H9 (cell line): ENCODE measurements around the gene PXK. TPM values are rescaled to one million over a fixed set of nuclear protein-coding genes. Genes with fewer than 3 reads are reported as not detected.
"Not testable (repeated sequence)": the region's sequence is repeated elsewhere in the genome, so short reads cannot be mapped to it uniquely, and the experiment has no call there.

Source experiments
- DNase-seq: peaks from one replicate; pipeline ENCODE4 v3.0.0-alpha.2; 2017
- H2AFZ ChIP-seq: one replicate; pipeline ENCODE4 v1.6.1; 2013; ENCODE audit warnings: mild to moderate bottlenecking, low read length, control low read depth, moderate library complexity
- H2AK5ac ChIP-seq: 2 replicates; pipeline ENCODE4 v1.6.1; 2013; ENCODE audit warnings: low read length, control low read depth, mixed read lengths; ENCODE audit not compliant: insufficient read length
- H2BK120ac ChIP-seq: one replicate; pipeline ENCODE4 v1.6.1; 2013; ENCODE audit warnings: low read depth, mild to moderate bottlenecking, low read length, control low read depth, inconsistent platforms; ENCODE audit not compliant: poor library complexity, severe bottlenecking
- H2BK12ac ChIP-seq: 2 replicates; pipeline ENCODE4 v1.6.1; 2013; ENCODE audit warnings: low read length, control low read depth, mixed read lengths, low read depth; ENCODE audit not compliant: insufficient read length
- H2BK15ac ChIP-seq: 2 replicates; pipeline ENCODE4 v1.6.1; 2013; ENCODE audit warnings: low read depth, low read length, control low read depth
- H2BK20ac ChIP-seq: one replicate; pipeline ENCODE4 v1.6.1; 2013; ENCODE audit warnings: low read depth, mild to moderate bottlenecking, low read length, control low read depth, inconsistent platforms; ENCODE audit not compliant: poor library complexity, severe bottlenecking
- H2BK5ac ChIP-seq: 2 replicates; pipeline ENCODE4 v1.6.1; 2013; ENCODE audit warnings: low read length, control low read depth, mixed read lengths; ENCODE audit not compliant: insufficient read length
- H3K14ac ChIP-seq: 2 replicates; pipeline ENCODE4 v1.6.1; 2013; ENCODE audit warnings: low read length, control low read depth; ENCODE audit not compliant: insufficient read depth
- H3K18ac ChIP-seq: 2 replicates; pipeline ENCODE4 v1.6.1; 2013; ENCODE audit warnings: low read depth, mild to moderate bottlenecking, mixed read lengths, low read length, control low read depth; ENCODE audit not compliant: insufficient read length
- H3K23ac ChIP-seq: 2 replicates; pipeline ENCODE4 v1.6.1; 2013; ENCODE audit warnings: low read length, control low read depth, mixed read lengths, low read depth; ENCODE audit not compliant: insufficient read length
- H3K23me2 ChIP-seq: 2 replicates; pipeline ENCODE4 v1.6.1; 2013; ENCODE audit warnings: low read depth, mild to moderate bottlenecking, mixed read lengths, low read length, control low read depth; ENCODE audit not compliant: insufficient read length, poor library complexity, severe bottlenecking
- H3K27ac ChIP-seq: 2 replicates; pipeline ENCODE4 v1.5.1; 2013; ENCODE audit warnings: low read length, control low read depth, mixed read lengths, low read depth; ENCODE audit not compliant: insufficient read length
- H3K27me3 ChIP-seq: 2 replicates; pipeline ENCODE4 v1.6.1; 2013; ENCODE audit warnings: low read length, control low read depth, inconsistent platforms; ENCODE audit not compliant: insufficient read depth
- H3K4ac ChIP-seq: 2 replicates; pipeline ENCODE4 v1.6.1; 2013; ENCODE audit warnings: low read depth, mild to moderate bottlenecking, control low read depth, inconsistent platforms, low read length, moderate library complexity
- H3K4me1 ChIP-seq: 2 replicates; pipeline ENCODE4 v1.6.1; 2013; ENCODE audit warnings: low read length, control low read depth, inconsistent platforms; ENCODE audit not compliant: insufficient read depth
- H3K4me2 ChIP-seq: 2 replicates; pipeline ENCODE4 v1.6.1; 2013; ENCODE audit warnings: low read length, control low read depth, mixed read lengths; ENCODE audit not compliant: insufficient read length, insufficient read depth
- H3K56ac ChIP-seq: 2 replicates; pipeline ENCODE4 v1.6.1; 2013; ENCODE audit warnings: low read depth, mild to moderate bottlenecking, mixed read lengths, low read length, control low read depth; ENCODE audit not compliant: insufficient read length
- H3K79me1 ChIP-seq: 2 replicates; pipeline ENCODE4 v1.6.1; 2013; ENCODE audit warnings: low read depth, mild to moderate bottlenecking, moderate library complexity, low read length, control low read depth, inconsistent platforms; ENCODE audit not compliant: insufficient read depth, poor library complexity, severe bottlenecking
- H3K79me2 ChIP-seq: 2 replicates; pipeline ENCODE4 v1.6.1; 2013; ENCODE audit warnings: low read length, control low read depth, inconsistent platforms; ENCODE audit not compliant: insufficient read depth
- H3K9ac ChIP-seq: 2 replicates; pipeline ENCODE4 v1.6.1; 2013; ENCODE audit warnings: low read length, control low read depth, mixed read lengths; ENCODE audit not compliant: insufficient read length; ENCODE audit errors: extremely low read depth
- H3K9me3 ChIP-seq: one replicate; pipeline ENCODE4 v1.6.1; 2013; ENCODE audit warnings: low read depth, low read length, inconsistent platforms; ENCODE audit not compliant: control insufficient read depth
- H3T11ph ChIP-seq: one replicate; pipeline ENCODE4 v1.6.1; 2013; ENCODE audit warnings: mild to moderate bottlenecking, low read length, control low read depth, inconsistent platforms
- H4K20me1 ChIP-seq: one replicate; pipeline ENCODE4 v1.6.1; 2013; ENCODE audit not compliant: control insufficient read depth, insufficient read length, insufficient read depth
- H4K5ac ChIP-seq: 2 replicates; pipeline ENCODE4 v1.6.1; 2013; ENCODE audit warnings: low read depth, mild to moderate bottlenecking, mixed read lengths, low read length, control low read depth; ENCODE audit not compliant: insufficient read length
- H4K8ac ChIP-seq: replicated peaks from 2 replicates; pipeline ENCODE4 v1.6.1; 2013; ENCODE audit warnings: low read length, control low read depth, mixed read lengths, low read depth; ENCODE audit not compliant: insufficient read length
- H4K91ac ChIP-seq: 2 replicates; pipeline ENCODE4 v1.6.1; 2013; ENCODE audit warnings: low read depth, mild to moderate bottlenecking, moderate library complexity, mixed read lengths, low read length, control low read depth; ENCODE audit not compliant: insufficient read length
- H3K27ac Mint-ChIP-seq, 3 experiments: 2 replicates in 2 of 3; 3 replicates in 1 of 3; pipeline ENCODE4 v1.8.0; 2020 to 2021; ENCODE audit warnings: mixed read lengths in 3 of 3, mild to moderate bottlenecking in 1 of 3, moderate library complexity in 1 of 3
- H3K27me3 Mint-ChIP-seq: 2 replicates; pipeline ENCODE4 v1.8.0; 2021; ENCODE audit warnings: low read depth, mild to moderate bottlenecking, moderate library complexity, mixed read lengths
- H3K36me3 Mint-ChIP-seq, 3 experiments: 2 replicates in 2 of 3; 3 replicates in 1 of 3; pipeline ENCODE4 v1.8.0; 2020 to 2021; ENCODE audit warnings: low read depth in 3 of 3, mixed read lengths in 3 of 3; ENCODE audit not compliant: insufficient read depth in 1 of 3
- H3K4me1 Mint-ChIP-seq, 2 experiments: 2 replicates each; pipeline ENCODE4 v1.8.0; 2020; ENCODE audit warnings: mixed read lengths in 2 of 2
- H3K4me3 Mint-ChIP-seq, 2 experiments: 2 replicates in 1 of 2; 3 replicates in 1 of 2; pipeline ENCODE4 v1.8.0; 2020 to 2021; ENCODE audit warnings: mild to moderate bottlenecking in 2 of 2, mixed read lengths in 2 of 2, moderate library complexity in 1 of 2
- H3K9me3 Mint-ChIP-seq, 2 experiments: 2 replicates in 1 of 2; 3 replicates in 1 of 2; pipeline ENCODE4 v1.8.0; 2020; ENCODE audit warnings: mild to moderate bottlenecking in 2 of 2, mixed read lengths in 2 of 2, moderate library complexity in 1 of 2
- WGBS: extraction: QIAGEN DNeasy Blood & Tissue Kit; methylation state at CpG from one replicate; pipeline ENCODE4 v1.1.7; 2013; ENCODE audit warnings: missing lambda C conversion rate, low lambda C conversion rate, mixed read lengths; ENCODE audit not compliant: insufficient read length; ENCODE audit errors: extremely low coverage; 5-methylcytosine and 5-hydroxymethylcytosine counted together
- total RNA-seq: library from RNA; stranded (reverse); gene quantifications from 2 replicates; pipeline ENCODE4 v1.2.1, GENCODE V29; 2021
- TF ChIP-seq, protein P1 (sequence below): fragments of 200-600 bp; sonication (generic); conservative IDR thresholded peaks from 3 replicates; pipeline ENCODE4 v1.8.0; 2021; ENCODE audit warnings: antibody characterized with exemption, mild to moderate bottlenecking

Gene PXK
- total RNA-seq, 1 experiment from 2014 or later, result 3.3 TPM

GRCh38 chr3:58434990-58435389 is 102.3 kb downstream of the PXK start:
- peaks cover 33 to 40% of the 10 kb centered on the region in 2 experiments for H3K4me1 Mint-ChIP-seq
- peak overlapping the region; percentile 90 to 98 (median 96) for H3K27ac Mint-ChIP-seq

DNA sequence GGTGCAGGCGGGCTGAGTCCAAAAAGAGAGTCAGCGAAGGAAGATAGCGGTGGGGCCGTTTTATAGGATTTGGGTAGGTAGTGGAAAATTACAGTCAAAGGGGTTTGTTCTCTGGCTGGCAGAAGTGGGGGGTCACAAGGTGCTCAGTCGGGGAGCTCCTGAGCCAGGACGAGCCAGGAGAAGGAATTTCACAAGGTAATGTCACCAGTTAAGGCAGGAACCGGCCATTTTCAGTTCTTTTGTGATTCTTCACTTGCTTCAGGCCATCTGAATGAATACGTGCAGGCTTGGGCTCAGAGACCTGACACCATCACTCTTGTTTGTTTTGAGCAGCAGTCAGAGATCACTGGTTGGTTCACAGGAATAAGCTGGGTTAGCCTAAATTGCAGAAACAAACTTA is 104.6 kb downstream of the PXK start:
- H3K9ac ChIP-seq, H2BK20ac ChIP-seq, H3K4me2 ChIP-seq, H4K91ac ChIP-seq, H4K5ac ChIP-seq, H2BK120ac ChIP-seq, H3K18ac ChIP-seq, H3K36me3 Mint-ChIP-seq, H4K8ac ChIP-seq, H3K27ac ChIP-seq, H2BK5ac ChIP-seq, H3K4ac ChIP-seq, H3K4me3 Mint-ChIP-seq, H3K56ac ChIP-seq, H2AFZ ChIP-seq, H3K23me2 ChIP-seq, H3T11ph ChIP-seq, H4K20me1 ChIP-seq, H2BK12ac ChIP-seq, H3K27me3 Mint-ChIP-seq, H3K9me3 Mint-ChIP-seq, H3K23ac ChIP-seq, H2AK5ac ChIP-seq, H3K27me3 ChIP-seq, H3K14ac ChIP-seq, H3K79me1 ChIP-seq, H3K9me3 ChIP-seq, H2BK15ac ChIP-seq, H3K79me2 ChIP-seq: not testable (repeated sequence)
- peaks cover 13% of the 10 kb centered on the region; the same call in 1 of the 2 replicates for H3K4me1 ChIP-seq
- Mint-ChIP-seq H3K27ac (peak overlapping the region; percentile 76 to 98 (median 78)), H3K4me1 (peaks cover 51 to 60% of the 10 kb centered on the region in 2 experiments)
- WGBS, result no CpG with 5 or more reads among the region's 8 CpGs
- DNase-seq, result peak; percentile 61

More at GRCh38 chr3:58434990-58435389, 102.3 kb downstream of the PXK start:
- Histone ChIP-seq H3K4ac (no peak overlapping the region), H3K56ac (no peak overlapping the region), H3K27me3 (no peaks in the 10 kb centered on the region), H4K91ac (no peak overlapping the region), H4K8ac (no peak overlapping the region), H2AFZ (no peak overlapping the region), H3K4me2 (peak overlapping the region; percentile 38), H2BK15ac (no peak overlapping the region), H3T11ph (no peak overlapping the region), H4K20me1 (no peaks in the 10 kb centered on the region), H2AK5ac (no peak overlapping the region), H3K23me2 (no peaks in the 10 kb centered on the region), H3K23ac (no peak overlapping the region), H2BK120ac (no peak overlapping the region), H4K5ac (no peak overlapping the region), H2BK5ac (no peak overlapping the region), H3K79me1 (no peaks in the 10 kb centered on the region), H3K27ac (peak overlapping the region; percentile 28), H2BK20ac (no peak overlapping the region), H2BK12ac (peak overlapping the region; percentile 80), H3K18ac (peak overlapping the region; percentile 88), H3K9ac (no peak overlapping the region), H3K9me3 (no peaks in the 10 kb centered on the region), H3K4me1 (peaks cover 9% of the 10 kb centered on the region; the same call in 1 of the 2 replicates), H3K79me2 (peaks cover 1% of the 10 kb centered on the region; the same call in 1 of the 2 replicates), H3K14ac (no peak overlapping the region; the same call in 1 of the 2 replicates)
- Mint-ChIP-seq H3K36me3 (peaks cover 20 to 22% (median 20%) of the 10 kb centered on the region in 3 experiments), H3K4me3 (peak overlapping the region; percentile 22 to 92; a peak in 3 of 5 replicates), H3K27me3 (peaks cover under 1% of the 10 kb centered on the region; the same call in 1 of the 2 replicates), H3K9me3 (no peaks in the 10 kb centered on the region; a peak in 1 of 5 replicates)
- TF ChIP-seq, protein P1, sequence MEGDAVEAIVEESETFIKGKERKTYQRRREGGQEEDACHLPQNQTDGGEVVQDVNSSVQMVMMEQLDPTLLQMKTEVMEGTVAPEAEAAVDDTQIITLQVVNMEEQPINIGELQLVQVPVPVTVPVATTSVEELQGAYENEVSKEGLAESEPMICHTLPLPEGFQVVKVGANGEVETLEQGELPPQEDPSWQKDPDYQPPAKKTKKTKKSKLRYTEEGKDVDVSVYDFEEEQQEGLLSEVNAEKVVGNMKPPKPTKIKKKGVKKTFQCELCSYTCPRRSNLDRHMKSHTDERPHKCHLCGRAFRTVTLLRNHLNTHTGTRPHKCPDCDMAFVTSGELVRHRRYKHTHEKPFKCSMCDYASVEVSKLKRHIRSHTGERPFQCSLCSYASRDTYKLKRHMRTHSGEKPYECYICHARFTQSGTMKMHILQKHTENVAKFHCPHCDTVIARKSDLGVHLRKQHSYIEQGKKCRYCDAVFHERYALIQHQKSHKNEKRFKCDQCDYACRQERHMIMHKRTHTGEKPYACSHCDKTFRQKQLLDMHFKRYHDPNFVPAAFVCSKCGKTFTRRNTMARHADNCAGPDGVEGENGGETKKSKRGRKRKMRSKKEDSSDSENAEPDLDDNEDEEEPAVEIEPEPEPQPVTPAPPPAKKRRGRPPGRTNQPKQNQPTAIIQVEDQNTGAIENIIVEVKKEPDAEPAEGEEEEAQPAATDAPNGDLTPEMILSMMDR, result no peak
- WGBS, result no CpG with 5 or more reads among the region's 1 CpG
- DNase-seq, result peak; percentile 90
